Measurements from ENCODE around the gene HOXA1. TPM values are rescaled to one million over a fixed set of nuclear protein-coding genes. Genes with fewer than 3 reads are reported as not detected.

The HOXA1 gene
- polyA plus RNA-seq, 2 of the 4 experiments (the other 2 are of a cell fraction): 2.8 to 5.0 TPM

GRCh38 chr7:27065709-27066108 lies 30.1 kb downstream of the HOXA1 start:
- FAIRE-seq (no peak), ATAC-seq (no peak), DNase-seq (ENCODE audit: low read depth in 1 of 2, low spot score in 1 of 2) (no peak)
- TF ChIP-seq EHMT2 (IDR thresholded peaks at IDR 0.05; ENCODE audit: low read depth) (no peak), KDM1A (IDR thresholded peaks at IDR 0.05; ENCODE audit: low read depth) (no peak), PBX3 (IDR thresholded peaks at IDR 0.05) (no peak), JUNB (IDR thresholded peaks at IDR 0.05) (no peak), ZFP36 (IDR thresholded peaks at IDR 0.05; ENCODE audit: borderline replicate concordance, partially characterized antibody) (no peak), POLR2AphosphoS2 (conservative IDR thresholded peaks at IDR 0.05; ENCODE audit: low read length) (no peak), NR3C1 (IDR thresholded peaks at IDR 0.05) (no peak), HEYL (CRISPR knock-in tag; IDR thresholded peaks at IDR 0.05) (no peak)
- TF ChIP-seq, protein P1, sequence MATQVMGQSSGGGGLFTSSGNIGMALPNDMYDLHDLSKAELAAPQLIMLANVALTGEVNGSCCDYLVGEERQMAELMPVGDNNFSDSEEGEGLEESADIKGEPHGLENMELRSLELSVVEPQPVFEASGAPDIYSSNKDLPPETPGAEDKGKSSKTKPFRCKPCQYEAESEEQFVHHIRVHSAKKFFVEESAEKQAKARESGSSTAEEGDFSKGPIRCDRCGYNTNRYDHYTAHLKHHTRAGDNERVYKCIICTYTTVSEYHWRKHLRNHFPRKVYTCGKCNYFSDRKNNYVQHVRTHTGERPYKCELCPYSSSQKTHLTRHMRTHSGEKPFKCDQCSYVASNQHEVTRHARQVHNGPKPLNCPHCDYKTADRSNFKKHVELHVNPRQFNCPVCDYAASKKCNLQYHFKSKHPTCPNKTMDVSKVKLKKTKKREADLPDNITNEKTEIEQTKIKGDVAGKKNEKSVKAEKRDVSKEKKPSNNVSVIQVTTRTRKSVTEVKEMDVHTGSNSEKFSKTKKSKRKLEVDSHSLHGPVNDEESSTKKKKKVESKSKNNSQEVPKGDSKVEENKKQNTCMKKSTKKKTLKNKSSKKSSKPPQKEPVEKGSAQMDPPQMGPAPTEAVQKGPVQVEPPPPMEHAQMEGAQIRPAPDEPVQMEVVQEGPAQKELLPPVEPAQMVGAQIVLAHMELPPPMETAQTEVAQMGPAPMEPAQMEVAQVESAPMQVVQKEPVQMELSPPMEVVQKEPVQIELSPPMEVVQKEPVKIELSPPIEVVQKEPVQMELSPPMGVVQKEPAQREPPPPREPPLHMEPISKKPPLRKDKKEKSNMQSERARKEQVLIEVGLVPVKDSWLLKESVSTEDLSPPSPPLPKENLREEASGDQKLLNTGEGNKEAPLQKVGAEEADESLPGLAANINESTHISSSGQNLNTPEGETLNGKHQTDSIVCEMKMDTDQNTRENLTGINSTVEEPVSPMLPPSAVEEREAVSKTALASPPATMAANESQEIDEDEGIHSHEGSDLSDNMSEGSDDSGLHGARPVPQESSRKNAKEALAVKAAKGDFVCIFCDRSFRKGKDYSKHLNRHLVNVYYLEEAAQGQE (IDR thresholded peaks at IDR 0.05): no peak
- TF ChIP-seq, protein P2, sequence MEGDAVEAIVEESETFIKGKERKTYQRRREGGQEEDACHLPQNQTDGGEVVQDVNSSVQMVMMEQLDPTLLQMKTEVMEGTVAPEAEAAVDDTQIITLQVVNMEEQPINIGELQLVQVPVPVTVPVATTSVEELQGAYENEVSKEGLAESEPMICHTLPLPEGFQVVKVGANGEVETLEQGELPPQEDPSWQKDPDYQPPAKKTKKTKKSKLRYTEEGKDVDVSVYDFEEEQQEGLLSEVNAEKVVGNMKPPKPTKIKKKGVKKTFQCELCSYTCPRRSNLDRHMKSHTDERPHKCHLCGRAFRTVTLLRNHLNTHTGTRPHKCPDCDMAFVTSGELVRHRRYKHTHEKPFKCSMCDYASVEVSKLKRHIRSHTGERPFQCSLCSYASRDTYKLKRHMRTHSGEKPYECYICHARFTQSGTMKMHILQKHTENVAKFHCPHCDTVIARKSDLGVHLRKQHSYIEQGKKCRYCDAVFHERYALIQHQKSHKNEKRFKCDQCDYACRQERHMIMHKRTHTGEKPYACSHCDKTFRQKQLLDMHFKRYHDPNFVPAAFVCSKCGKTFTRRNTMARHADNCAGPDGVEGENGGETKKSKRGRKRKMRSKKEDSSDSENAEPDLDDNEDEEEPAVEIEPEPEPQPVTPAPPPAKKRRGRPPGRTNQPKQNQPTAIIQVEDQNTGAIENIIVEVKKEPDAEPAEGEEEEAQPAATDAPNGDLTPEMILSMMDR (IDR thresholded peaks at IDR 0.05): no peak
- Histone ChIP-seq H3K4me3 (no peak overlapping the region), H3K4me1 (no peaks in the 10 kb centered on the region), H3K27ac (no peak overlapping the region), H3K4me2 (no peak overlapping the region), H3K9me3 (no peaks in the 10 kb centered on the region)
- WGBS (ENCODE audit: missing lambda C conversion rate): 54% methylated on average over 2 of the region's 2 CpGs
- POLR2A ChIA-PET: no interaction called here
- CTCF ChIA-PET: interaction anchor here (0.6 to 0.8 kb wide), 2 partner anchors 16 to 187 kb away, joined by 3 read pairs; no protein-coding TSS in a partner anchor

DNA sequence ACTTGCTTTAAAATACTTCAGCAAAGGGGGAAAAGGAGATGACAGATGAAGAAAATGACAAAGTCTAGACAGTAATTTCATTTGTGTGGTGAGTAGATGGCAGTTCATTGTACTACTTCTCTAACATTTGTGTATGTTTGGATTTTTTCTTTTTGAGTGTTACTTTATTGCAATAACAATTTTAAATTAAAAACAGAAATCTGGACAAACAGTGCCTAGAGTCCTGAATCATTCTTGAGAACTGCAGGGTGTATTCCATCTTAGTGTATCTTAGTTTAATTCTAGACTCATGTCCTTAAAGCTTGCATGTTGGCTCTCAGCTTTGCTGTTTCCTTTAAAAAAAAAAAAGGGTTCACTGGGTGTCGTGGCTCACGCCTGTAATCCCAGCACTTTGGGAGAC lies 31.1 kb downstream of the HOXA1 start:
- FAIRE-seq: no peak
- 82% methylated on average over 2 of the region's 2 CpGs for WGBS (ENCODE audit: missing lambda C conversion rate)
- ChIA-PET CTCF (no interaction called here), POLR2A (interaction anchor here (0.6 kb wide), 1 partner anchor 86 kb away, joined by 4 read pairs; no protein-coding TSS in a partner anchor)
- Histone ChIP-seq H3K27ac (no peak overlapping the region), H3K9me3 (no peaks in the 10 kb centered on the region), H3K4me1 (no peaks in the 10 kb centered on the region), H3K4me2 (no peak overlapping the region), H3K4me3 (no peak overlapping the region)
- DNase-seq (ENCODE audit: low read depth in 1 of 2, low spot score in 1 of 2): no peak
- TF ChIP-seq, protein P3, sequence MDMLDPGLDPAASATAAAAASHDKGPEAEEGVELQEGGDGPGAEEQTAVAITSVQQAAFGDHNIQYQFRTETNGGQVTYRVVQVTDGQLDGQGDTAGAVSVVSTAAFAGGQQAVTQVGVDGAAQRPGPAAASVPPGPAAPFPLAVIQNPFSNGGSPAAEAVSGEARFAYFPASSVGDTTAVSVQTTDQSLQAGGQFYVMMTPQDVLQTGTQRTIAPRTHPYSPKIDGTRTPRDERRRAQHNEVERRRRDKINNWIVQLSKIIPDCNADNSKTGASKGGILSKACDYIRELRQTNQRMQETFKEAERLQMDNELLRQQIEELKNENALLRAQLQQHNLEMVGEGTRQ (IDR thresholded peaks at IDR 0.05): no peak
- TF ChIP-seq PHF8 (IDR thresholded peaks at IDR 0.05; ENCODE audit: borderline replicate concordance, low read depth) (no peak), ZC3H11A (IDR thresholded peaks at IDR 0.05) (no peak), NPAS2 (CRISPR knock-in tag; IDR thresholded peaks at IDR 0.05; ENCODE audit: borderline replicate concordance) (no peak), RNF2 (IDR thresholded peaks at IDR 0.05; ENCODE audit: borderline replicate concordance, low read depth) (no peak), EP300 (IDR thresholded peaks at IDR 0.05) (no peak)
- no peak for ATAC-seq
